Fibroblast of villous mesenchyme (primary cell): ENCODE data around the gene CDH12. TPM values are rescaled to one million over a fixed set of nuclear protein-coding genes. Genes with fewer than 3 reads are reported as not detected.
A peak's percentile ranks its signal among the peaks of the same experiment; 100 is the strongest.

Source experiments
- DNase-seq: peaks from one replicate; pipeline ENCODE4 v3.0.0-alpha.2; 2010; ENCODE audit warnings: low read depth
- H3K4me3 ChIP-seq: 2 replicates; pipeline ENCODE4 v1.5.1; 2011; ENCODE audit warnings: low read depth, mild to moderate bottlenecking, low read length
- total RNA-seq: library from RNA; depleted of rRNA; stranded (reverse); fragments of >200 nt; gene quantifications from 2 replicates; pipeline ENCODE4 v1.2.3, GENCODE V29; 2012
- TF ChIP-seq, protein P1 (sequence below): IDR thresholded peaks from 2 replicates; pipeline ENCODE4 v1.5.1; 2012; ENCODE audit warnings: low read depth, mild to moderate bottlenecking, low read length; ENCODE audit not compliant: insufficient read depth

Gene CDH12
- total RNA-seq, 1 donor: not detected

DNA sequence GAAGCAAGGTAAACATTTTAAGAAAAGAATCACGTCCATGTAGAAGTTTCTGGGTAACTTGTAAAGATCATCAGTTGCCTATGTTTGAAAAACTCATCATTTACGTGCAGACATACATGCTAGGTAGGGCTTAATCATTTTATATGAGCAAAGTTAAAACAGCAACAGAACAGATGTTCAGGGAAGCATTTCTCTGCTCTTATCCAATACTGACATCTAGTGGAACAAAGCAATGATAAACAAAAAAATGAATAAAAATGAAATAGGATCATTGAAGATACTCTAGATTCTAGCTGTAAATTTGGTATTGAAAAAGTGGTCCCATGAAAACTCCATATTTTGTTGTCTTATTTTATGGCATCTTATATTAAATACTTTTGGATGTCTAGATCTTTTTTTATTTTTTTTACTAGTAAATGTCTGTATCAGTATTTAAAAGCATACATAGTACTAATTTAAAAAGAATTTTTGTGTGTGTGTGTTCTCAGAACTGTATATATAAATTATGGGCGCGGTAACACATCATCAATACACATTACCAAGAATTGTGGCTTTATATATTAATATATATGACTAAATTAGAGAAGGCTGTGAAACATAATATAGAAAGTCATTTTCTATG is 1050.2 kb downstream of the CDH12 start:
- no peak overlapping the region for H3K4me3 ChIP-seq
- TF ChIP-seq, protein P1, sequence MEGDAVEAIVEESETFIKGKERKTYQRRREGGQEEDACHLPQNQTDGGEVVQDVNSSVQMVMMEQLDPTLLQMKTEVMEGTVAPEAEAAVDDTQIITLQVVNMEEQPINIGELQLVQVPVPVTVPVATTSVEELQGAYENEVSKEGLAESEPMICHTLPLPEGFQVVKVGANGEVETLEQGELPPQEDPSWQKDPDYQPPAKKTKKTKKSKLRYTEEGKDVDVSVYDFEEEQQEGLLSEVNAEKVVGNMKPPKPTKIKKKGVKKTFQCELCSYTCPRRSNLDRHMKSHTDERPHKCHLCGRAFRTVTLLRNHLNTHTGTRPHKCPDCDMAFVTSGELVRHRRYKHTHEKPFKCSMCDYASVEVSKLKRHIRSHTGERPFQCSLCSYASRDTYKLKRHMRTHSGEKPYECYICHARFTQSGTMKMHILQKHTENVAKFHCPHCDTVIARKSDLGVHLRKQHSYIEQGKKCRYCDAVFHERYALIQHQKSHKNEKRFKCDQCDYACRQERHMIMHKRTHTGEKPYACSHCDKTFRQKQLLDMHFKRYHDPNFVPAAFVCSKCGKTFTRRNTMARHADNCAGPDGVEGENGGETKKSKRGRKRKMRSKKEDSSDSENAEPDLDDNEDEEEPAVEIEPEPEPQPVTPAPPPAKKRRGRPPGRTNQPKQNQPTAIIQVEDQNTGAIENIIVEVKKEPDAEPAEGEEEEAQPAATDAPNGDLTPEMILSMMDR: peak; percentile 39
- peak; percentile 11 for DNase-seq

DNA sequence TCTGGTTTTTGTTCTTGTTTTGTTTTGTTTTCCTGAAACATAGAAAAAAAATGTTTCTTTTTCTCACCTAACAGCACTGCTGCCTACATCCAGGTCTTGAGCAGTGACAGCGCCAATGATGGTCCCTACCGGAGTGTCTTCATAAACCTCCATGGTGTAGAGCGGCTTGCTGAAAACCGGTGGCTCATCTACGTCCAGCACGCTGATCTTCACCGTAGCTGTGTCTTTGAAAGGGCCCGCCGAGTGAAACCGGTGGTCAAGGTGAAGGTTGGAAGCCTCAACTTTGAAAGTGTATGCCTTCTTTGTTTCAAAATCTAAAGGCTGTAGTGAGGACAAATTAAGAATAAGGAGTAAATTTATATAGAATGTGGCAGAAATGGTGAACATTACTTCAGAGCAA is 1051.0 kb downstream of the CDH12 start:
- TF ChIP-seq, protein P1: no peak
- H3K4me3 ChIP-seq: no peak overlapping the region
- no peak for DNase-seq

- no peak overlapping the region for H3K4me3 ChIP-seq
- TF ChIP-seq, protein P1: no peak
- DNase-seq: no peak
Measured at GRCh38 chr5:21792748-21793147, 1060.4 kb downstream of the CDH12 start.

GRCh38 chr5:21791304-21791703 is 1061.8 kb downstream of the CDH12 start:
- TF ChIP-seq, protein P1: no peak
- DNase-seq: no peak
- no peak overlapping the region for H3K4me3 ChIP-seq

DNA sequence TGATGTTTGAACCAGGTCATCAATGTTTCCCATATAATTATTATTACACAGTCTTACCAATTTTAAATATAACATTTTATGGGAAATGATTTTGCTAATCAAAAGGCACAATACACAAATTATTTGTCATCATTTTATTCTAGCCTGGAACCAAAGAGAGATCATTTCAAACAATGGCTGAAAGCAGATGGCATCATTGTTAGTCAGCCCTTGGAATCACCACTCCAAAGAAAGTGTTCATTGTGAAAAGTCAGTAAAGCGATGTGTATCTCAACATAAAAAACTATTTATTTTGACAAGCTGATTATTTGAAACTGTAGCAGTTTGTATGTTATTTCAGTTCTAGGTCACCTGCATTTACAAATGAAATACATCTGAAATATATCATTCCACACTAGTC is 1068.7 kb downstream of the CDH12 start:
- TF ChIP-seq, protein P1: no peak
- H3K4me3 ChIP-seq: no peak overlapping the region
- no peak for DNase-seq

- H3K4me3 ChIP-seq: no peak overlapping the region
- TF ChIP-seq, protein P1: no peak
- no peak for DNase-seq
Measured at GRCh38 chr5:21783074-21783679, 1070.0 kb downstream of the CDH12 start.
